GM21825 (cell line): ENCODE data around the gene KCNK17.
A peak's percentile ranks its signal among the peaks of the same experiment; 100 is the strongest.

Source experiments
- ATAC-seq: cut with Tn5 transposase; IDR thresholded peaks from one replicate; pipeline ENCODE4 v1.9.1; 2021; ENCODE audit warnings: mild to moderate bottlenecking, moderate library complexity; ENCODE audit not compliant: unreplicated experiment

The KCNK17 gene

DNA sequence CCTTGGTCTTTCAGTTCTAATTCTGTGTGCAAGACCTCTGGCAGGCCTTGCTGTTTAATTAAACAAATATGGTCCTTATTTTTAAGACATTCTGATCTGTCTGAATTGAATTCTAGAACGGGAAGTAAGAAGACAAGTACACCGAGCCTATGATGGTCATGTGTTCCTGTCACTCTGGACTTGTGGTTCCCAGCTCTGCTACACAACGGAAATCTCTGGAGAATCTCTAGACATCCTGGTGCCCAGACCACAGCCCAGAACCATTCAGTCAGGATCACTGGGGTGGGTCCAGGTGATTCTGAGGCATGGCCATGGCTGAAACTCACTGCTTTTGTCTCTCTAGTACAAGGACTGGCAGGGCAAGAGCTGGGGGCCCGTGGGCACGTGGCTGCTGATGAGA lies 24.2 kb upstream of the KCNK17 start:
- no peak for ATAC-seq

DNA sequence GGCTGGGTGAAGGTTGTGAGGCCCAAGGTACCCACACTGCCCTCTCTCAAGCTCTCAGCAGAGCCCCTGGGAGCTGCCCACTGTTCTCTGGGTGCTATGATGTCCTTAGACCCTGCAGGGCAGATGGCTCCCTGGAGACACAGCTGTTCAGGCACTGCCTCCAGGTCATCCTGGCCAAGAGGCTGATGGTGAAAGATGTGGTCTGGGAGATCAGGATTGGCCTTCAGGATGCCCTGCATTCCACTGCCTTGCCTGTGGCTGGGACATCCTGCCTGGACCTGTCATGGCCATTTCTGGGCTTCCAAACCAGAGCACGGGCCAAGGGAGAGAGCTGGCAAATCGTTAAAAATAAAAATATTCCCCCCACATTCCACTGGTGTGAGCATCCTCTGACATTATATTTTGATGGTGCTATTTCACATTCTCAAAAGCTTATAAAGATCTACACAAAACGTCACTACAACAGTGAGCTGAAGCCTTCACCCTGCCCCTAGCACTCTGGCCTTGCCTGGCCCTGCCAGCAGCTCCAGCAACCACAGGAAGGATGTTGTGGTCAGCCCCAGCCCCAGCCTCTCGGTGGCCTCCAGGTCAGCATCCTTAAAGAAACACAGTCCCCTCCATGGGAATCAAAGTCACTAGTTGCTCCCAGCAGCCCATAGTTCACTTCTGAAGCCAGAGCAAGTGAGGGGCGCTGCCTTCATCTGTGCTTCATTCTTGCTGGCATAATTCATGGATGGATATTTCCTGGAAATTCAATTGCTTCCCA lies 21.7 kb upstream of the KCNK17 start:
- no peak for ATAC-seq

DNA sequence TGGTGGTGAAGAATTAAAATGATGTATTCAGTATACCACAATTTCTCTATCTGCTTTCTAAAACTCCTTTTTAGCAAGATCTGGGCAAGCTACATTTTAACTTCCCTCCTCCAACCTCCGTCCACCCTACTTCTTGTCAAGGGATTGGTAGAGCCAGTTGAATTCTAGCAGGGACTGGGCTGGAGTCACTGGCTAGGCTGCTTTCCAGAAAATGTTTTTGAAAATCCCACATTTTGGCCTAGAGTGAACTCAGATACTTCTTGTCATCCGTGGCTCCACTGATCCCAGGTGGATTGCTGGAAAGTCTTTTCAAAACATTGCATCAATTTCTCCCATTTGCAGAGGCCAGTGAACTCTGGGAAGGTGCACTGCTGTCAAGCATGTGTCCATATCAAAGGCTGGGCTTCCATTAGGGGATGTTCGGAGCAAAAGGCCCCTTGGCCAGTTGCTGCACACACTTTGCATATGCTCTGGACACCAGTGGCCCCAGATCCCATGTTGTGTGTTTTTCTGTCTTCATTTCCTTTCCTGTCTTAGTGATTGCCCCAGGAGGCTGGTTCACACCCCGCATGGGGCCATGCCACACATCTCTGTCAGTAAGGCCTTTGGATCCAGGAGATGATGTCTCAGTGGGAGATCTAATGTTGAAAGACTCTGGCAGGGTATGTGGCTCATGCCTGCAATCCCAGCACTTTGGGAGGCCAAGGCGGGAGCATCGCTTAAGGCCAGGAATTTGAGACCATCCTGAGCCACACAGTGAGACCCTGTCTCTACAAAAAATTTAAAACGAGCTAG lies 19.6 kb upstream of the KCNK17 start:
- ATAC-seq: no peak

DNA sequence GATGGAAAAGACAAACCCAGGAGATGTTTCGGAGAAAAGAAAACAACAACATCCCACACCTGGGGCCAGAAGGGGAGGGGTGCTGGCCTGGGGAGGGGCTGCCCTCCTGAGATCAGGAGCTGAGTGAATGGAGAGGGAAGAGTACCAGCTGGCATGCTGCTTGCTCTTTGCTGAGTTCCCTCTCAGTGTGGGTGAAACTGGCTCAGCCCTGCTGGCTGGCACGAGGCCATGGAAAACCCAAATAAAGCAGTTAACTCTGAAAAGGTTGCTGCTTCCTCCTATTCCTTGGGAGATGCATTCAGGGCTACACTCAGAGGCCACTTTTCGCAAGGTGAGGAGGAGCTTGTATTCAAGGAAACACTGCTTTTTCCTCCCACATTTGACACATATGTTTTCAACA lies 16.3 kb upstream of the KCNK17 start:
- ATAC-seq: no peak

DNA sequence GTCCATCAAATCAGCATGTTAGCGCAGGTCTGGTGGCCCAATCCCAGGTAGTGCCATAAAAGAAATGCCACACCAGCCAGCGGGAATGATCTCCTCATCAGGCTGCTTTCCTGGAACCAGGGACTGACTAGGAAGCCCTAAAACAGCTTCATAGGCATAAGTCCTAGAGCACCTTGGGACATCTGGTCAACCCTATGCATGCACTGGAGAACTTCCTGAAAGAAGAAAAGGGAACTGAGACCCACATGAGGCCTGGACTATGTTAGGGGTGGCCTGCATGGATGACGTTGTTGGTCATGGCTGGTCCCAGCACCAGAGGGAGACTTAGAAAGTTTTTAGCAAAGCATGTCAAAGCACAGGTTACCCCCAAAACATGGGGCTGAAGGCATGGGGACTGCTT lies 15.8 kb upstream of the KCNK17 start:
- ATAC-seq: peak; percentile 60

DNA sequence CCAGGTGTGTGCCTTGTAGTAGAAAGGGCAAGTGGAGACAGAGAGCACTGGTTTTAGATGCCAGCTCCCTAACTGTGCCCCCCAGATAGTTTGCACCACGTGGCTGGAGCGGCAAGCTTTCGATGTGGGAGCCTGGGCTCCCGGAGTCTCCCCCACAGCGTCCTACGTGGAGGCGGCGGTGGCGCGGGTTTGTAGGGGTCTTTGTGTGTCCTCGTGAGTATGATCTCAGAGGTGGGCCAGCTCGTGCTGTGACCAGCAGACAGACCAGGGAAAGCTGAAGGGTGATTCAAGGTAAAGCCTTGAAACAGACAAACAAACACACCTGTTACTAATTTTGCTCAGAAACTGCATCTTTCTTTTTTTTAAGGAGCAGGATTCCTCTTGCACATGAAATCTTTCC lies 13.8 kb upstream of the KCNK17 start:
- ATAC-seq: no peak

DNA sequence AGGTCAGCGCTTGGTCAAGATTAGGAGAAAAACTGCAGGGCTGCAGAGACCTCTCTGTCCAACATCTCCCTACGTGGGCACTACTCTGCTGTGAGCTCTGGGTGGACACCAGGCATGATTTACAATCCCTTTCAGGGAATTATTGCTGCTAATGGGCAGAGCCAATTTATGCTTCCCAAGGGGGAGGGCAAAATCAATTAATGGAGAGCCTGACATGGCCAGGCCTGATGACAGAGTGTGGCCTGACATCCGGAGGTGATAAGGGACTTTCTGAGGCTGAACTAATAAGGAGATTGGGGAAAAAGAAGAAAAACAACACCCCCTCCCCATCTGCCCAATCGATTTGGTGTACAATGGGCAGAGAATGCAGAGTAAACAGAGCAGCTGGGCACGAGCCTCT lies 13.3 kb upstream of the KCNK17 start:
- ATAC-seq: no peak

DNA sequence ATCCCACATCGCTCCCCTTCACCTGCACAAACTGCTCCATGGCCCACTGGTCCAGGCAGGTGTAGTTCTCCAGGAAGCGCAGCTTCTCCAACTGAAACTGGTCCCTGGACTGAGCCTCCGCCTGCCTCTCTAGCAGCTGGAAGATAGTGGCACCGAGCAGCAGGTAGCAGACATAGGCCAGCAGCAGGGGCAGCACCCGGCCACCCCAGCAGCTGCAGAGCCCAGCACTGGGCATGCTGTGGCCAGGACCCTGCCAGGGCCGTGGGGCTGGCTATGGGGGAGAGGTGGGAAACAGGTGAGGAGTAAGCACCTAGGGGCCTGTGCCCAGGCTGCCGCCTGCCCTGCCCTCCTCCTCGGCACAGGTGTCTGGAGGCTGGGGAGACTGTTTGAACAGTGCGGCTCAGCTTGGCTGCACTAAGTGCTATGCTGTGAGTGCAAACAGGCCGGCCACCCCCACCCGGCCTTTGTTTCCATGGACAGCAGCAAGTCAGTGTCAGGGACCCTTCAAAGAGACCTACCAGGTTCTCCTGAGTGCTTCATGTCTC lies 8.2 kb upstream of the KCNK17 start, which contains the start of gene KCNK16:
TSS of gene KCNK16 (minus strand) at position 397 of the 545 bp plus-strand sequence. CDS start at position 235, 162 bp downstream.
- ATAC-seq: no peak

DNA sequence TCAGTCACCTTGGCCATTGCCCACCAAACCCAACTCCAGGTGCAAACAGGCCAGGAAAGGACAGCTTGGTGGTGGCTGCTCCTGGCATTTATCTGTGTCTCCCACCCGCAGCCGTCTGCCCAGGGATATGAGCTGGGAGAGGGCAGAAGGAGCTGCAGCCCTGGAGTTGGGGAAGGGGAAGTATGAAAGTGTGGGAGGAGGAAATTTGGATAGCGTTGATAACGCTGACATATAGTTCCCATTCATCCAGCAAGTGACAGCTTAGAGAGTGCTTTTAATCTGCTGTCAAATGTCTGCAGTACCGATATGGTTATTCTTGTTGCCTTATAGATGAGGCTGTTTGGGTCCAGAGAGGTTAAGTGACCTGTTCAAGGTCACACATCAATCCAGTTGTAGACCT lies 7.5 kb upstream of the KCNK17 start:
- no peak for ATAC-seq

DNA sequence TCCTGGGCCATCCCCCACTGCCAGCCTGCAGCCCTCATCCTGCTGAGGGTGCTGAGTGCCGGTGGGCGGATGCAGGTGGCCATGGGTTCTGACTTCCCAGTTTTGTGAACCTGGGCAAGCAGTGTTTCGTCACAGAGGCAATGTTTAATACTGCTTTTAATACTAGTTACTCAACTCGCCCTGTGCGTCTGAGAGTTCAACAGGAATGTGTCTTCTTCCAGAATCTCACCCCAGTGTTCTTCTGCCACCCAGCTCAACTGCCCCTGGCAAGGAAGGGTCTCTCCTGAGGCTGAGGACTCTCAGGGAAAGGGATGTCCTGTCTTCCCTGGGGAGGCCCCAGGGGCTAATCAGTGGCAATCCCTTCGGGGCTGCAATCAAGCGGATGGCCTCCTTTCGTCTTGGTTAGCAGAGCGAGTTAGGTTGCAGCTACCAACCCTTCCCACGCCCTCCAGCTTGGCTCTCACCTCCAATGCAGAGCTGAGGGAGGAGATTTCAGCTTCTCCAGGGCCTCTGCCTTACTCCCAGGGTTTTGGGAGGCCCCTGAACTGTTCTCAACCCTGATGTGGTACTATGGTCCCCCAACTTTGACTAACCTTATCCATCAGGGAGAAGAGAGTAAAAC lies 6.3 kb upstream of the KCNK17 start:
- ATAC-seq: no peak

DNA sequence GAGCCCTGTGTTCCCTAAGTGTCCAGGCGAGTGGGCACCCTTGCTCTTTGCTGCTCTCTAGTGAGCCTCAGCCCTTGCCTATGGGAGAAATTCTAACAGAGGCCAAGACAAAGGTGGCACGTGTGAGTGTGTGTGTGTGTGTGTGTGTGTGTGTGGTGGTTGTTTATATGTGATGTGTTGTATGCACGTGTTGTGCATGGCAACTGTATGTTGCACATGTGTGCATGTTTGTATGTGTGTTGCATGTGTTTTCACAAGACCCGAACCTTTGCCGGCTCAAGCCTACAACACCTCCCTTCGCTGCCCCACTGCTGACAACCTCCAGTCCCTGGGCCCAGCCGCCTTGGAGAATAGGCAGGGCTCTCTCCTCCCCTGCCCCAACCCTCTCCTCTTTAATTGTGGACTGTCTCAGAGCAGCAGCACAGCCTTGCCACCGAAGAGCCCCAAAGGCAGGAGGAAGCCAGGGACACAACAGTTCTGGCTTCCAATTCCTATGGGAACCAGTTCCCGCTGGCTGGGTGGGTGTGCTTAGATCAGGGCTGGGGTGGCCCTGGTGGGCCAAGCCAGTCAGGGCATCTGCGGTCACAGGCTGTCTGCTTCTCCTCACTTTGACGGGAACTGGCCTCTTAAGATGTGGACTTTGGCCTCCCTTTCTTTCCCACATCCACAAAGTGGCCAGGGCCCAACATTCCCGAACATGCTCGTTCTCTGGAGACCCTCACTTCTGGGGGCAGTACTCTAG lies 5.6 kb upstream of the KCNK17 start:
- ATAC-seq: no peak

DNA sequence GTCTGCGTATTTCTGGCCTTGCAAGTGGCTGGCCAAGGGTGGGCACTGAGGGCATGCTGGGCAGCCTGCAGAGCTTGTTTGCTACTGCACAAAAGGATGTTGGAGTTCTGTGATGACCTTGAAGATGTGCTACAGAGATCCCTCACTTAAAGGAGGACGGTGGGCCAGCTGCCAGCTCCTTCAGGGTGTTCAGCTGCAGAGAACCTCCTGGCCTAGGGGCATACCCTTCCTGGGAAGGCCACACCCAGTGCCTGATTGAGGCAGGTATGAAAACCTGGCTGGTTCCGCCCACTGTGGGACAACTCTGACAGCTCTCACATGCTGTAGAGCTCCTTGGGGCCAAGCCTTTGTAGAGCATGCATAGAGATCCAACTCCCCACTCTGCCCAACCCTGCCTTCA lies 3.0 kb upstream of the KCNK17 start:
- ATAC-seq: no peak

DNA sequence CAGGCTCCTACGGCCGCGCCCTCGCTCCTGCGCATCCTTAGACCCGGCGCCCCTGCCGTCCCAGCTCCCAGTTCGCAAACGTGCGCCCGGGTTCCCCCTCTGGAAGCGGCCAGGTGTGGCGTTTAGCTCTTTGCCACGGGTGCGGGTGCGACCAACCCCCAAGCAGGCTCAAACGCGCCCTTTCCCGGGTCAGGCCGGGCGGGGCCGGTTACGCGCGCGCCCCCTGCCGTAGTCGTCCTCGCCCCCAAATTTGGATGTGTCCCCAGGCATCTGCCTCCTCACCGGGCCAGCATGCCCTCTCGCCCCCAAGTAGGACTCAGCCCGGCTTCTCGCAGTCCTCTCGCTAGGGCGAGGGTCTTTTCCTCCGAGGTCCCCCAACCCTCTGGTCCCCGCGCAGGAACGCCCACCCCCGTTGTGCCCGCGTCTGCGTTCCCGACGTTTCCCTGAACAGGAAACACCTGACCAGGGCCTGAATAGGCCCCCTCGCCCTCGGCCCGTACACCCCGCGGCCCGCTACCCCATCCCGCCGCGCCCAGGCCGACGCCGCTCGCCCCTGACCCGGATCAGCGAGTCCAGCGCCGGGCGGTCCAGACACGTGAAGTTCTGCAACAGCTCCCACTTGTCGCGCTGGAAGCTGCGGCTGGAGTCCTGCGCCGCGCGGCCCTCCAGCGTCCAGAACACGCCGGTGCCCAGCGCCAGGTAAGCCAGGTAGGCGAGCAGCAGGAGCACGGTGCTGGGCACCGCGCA lies 520 bp downstream of the KCNK17 start:
- no peak for ATAC-seq

DNA sequence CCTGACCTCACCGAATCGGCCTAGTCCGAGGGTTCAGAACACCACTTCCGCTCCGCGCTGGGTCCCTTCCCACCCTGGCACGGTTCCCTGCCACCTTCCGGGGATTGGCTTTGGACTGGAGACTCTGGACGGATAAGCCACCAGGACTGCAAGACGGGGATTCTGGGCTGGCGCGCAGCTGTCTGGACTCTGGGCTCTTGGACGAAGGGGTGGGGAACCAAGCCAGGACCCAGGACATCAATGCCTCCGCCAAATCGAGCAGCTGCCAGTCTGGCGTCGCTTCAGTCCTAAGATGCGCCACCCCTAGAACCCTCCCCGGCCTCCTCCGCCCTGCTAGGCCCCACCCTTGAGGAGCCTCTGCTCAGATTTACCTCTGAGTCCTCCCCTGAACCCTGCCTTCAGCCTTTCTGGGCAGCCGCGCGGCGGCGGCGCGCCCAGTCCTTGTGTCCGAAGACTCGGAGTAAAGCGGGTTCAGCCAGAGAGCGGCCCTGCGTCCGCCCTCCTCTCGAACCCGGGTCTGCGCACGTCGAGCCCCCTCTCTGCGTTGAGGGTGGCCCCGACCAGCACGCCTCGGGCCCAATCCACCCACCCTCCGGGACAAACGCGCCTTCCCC lies 1.2 kb downstream of the KCNK17 start:
- no peak for ATAC-seq

DNA sequence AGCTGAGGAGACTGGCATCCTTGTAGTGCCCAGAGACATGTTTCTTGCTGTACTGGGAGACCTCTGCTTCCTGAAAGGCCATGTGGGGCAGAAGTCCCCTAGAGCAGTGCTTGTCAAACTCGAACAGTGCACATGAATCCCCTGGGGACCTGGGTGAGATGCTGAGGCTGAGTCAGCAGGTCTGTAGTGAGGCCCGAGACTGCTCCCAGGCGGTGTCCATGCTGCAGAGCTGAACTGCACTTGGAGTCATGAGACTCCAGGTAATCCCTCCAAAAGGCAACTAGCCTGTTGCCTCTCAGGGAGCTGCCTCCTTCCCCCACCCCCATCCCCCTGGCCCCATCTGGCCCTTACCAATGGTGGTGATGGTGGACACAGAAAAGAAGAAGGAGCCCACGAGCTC lies 3.7 kb downstream of the KCNK17 start:
- ATAC-seq: no peak

DNA sequence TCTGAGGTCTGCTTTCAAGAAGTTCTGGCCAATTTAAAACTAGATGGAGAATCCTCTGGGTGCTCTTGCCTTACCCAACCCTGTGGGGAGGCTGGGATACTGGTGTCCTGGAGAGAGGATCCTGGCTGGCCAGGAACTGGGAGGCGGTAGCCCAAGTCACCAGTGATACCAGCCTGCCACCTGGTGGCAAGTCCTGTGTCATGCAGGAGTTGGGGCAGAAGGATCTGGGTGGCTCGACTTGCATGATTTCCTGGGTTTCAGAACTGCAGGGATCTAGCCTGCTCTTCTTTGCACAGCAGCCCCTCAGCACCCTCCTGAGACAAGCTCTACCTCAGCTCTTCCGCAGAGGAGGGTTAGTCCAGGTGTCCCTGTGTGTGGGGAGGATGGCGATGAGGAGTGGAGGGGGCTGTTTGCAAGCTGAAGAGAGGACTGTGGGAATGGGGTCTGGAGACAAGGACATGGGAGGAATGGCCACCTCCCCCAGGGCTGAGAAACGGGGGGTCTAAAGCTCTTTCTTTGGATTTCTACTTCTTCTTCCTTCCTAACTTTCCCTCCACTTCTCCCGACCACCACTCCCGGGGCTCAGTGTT lies 4.2 kb downstream of the KCNK17 start:
- no peak for ATAC-seq

DNA sequence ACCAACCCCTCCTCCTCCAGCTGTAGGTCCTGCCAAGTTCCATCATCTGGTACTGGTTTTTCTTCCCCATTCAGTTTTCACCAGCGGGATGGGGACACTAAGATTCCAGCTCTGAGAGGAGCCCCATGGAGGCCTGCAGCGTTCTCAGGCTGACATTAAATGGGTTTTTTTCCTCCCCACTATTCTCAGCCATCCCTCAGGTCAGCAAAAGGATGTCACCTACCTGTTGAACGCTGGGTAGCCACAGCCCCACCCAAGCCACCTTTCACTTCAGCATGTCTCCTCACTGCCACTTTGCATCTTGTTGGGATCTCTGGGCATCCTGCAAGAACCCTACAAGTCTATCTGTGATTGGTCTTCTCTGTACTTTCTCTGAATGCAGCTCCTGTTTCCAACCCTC lies 6.8 kb downstream of the KCNK17 start:
- ATAC-seq: no peak

DNA sequence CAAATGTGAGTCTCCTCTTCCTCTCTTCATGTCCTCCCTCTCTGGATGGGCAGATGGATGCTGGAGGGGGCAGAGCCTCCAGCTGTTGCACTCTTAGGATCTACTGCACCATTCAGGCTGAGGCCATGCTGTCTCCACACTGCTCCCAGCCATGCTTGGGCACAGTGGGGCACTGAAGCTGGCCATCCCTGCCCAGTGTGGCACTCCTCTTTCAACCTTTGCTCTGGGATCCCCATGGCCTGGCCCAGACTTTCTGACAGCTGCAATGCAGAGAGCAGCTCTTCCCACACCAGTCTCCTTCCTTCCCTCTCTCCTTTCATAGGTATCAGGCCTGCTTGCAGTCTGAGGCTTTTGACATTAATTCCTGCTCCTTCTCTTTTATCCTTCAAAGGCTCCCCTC lies 9.3 kb downstream of the KCNK17 start:
- ATAC-seq: no peak

DNA sequence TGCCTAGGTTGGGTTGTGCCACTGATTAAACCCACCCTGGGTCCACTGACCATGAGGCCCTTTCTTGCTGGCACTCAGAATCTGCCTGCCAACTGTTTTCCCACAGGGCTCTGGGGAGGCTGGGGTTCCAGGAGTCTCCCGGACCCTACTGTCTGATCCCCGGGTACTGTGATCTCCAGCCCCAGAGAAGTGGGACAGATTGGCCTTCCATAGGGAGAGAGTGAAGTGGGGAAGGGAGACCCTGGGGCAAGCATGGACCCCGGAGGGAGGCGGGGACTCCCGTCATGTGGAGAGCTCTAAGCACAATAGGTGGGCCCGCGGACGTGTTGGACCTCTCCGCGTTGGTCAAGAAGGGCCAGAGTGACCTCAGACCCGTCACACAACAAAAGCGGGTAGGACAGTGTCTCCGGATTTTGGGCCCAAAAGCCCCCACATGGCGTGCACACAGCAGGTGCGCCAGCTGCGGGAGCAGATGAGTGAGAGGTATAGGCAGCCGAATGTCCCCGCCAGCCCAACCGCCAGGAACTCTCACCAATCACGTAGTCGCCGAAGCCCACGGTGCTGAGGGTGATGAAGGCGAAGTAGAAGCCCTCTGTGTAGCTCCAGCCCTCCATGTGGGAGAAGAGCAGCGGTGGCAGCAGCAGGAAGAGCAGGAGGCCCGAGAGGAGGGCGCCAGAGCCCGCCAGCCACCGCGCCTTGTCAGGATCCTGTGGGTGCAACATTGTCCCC lies 10.6 kb downstream of the KCNK17 start:
- ATAC-seq: no peak
